ENCODE results near the gene RHEB.

RHEB gene

DNA sequence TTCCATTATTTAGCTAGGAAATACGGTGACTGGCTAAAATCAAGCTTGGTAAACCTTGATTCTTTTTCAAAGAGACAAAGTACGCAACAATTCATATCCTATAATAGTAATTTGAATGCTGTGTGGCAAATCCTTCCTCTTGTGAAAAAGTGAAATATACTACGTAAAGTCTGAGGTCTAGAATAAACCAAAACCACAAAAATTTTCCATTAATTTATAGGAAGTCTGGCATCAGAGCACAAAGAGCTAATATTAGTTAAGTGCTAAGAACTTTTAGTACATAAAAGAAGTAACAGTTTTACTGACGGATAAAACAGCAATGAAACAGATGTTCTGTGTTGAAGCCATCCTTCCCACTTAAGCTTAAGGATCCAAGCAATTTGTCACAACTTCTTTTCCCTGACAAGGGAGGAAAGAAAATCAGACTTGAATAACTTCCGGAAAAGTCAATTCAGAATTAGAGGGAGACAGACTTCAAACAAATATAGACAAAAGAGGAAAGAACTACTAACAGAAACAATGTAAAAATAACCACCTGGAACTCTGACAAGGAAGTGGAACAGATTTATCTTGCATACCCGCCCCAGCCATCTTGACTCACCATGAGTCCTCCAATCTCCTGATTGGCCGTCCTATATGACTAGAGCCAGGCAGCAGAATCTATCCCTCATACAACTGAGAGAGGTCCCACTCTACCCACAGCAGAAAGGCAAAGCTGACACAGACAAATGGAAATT lies 34.6 kb downstream of the RHEB start:
- Histone ChIP-seq H3K9ac (ENCODE audit: low read depth, low read length) (no peak overlapping the region), H3K9me3 (ENCODE audit: control insufficient read depth, insufficient read depth, low read length) (no peaks in the 10 kb centered on the region), H3K36me3 (ENCODE audit: insufficient read depth, low read length) (peaks cover 17% of the 10 kb centered on the region), H3K4me1 (ENCODE audit: insufficient read depth, low read length) (no peaks in the 10 kb centered on the region)

- no peaks in the 10 kb centered on the region for H3K9me3 ChIP-seq (ENCODE audit: control insufficient read depth, insufficient read depth, low read length)
- H3K9ac ChIP-seq (ENCODE audit: low read depth, low read length): no peak overlapping the region
- H3K4me1 ChIP-seq (ENCODE audit: insufficient read depth, low read length): no peaks in the 10 kb centered on the region
- H3K36me3 ChIP-seq (ENCODE audit: insufficient read depth, low read length): peaks cover 17% of the 10 kb centered on the region
Measured at GRCh38 chr7:151483711-151483983, 36.0 kb downstream of the RHEB start.

DNA sequence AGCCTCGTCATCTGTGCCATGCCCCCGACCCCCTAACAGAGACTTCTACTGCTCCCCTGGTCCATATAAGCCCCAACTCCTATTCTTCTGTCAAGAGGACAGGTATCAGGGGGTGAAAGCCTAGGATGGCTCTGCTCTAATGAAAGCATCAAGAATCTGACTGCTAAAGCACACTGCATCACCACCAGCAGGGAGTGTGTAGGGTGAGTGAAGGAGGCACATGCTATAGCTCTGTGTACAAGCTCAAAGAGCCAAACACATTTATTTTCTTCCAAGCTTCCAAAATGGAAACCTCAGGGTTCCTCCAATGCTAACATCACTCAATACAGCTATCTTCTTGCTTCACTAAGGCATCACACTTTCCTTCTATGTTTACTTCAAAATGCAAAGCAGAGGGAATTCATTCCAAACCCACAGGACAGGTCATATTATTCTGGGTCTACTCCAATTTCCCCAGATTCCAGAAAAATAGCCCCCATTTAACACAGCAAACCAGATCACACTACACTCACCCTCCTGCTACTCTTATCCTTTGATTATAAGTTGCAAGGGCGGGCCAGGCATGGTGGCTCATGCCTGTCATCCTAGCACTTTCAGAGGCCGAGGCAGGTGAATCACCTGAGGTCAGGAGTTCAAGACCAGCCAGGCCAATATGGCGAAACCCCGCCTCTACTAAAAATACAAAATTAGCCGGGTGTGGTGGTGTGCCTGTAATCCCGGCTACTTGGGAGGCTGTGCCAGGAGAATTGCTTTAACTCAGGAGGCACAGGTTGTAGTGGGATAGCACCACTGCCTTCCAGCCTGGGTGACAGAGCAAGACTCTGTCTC lies 36.6 kb downstream of the RHEB start:
- Histone ChIP-seq H3K4me1 (ENCODE audit: insufficient read depth, low read length) (0 out of 2 replicates have a peak, but pooled peaks cover under 1% of the 10 kb centered on the region), H3K36me3 (ENCODE audit: insufficient read depth, low read length) (peaks cover 17% of the 10 kb centered on the region), H3K9ac (ENCODE audit: low read depth, low read length) (no peak overlapping the region), H3K9me3 (ENCODE audit: control insufficient read depth, insufficient read depth, low read length) (no peaks in the 10 kb centered on the region)

DNA sequence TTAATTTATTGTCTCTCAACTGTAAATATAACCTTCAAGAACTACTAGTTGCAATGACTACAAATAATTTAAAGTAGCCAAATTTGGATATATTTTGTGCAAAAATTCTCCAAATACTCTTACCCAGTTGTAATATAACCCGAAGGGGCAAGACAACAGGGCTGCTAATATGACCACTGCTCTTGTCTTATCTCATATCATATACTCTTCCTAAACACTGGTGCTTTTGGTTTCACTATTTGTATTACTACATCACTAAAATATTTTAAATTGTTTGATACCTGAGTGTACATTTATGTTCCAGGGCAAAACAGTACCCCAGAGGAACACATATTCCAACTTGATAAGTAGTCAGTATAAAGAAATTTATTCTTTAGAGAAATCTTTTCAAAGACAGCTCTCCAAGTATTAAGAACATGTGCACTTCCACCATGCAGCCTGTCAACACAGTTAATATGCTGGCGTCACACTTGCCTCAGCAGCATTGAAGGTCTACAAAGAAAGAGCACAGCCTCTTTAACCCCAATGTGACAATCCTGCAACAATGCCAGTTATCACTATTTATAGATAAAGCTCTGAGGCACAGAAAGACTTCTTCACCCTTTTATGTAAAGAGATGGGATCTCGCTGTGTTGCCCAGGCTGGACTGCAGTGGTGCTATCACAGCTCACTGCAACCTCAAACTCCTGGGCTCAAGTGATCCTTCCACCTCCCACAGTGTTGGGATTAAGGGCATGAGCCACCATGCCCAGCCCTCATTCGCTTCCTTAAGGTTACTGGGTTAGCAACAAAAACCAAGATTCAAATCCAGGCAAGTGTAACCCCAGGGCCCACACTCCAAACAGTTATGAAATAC lies 37.8 kb downstream of the RHEB start:
- peaks cover 17% of the 10 kb centered on the region for H3K36me3 ChIP-seq (ENCODE audit: insufficient read depth, low read length)

GRCh38 chr7:151477867-151478266 lies 41.8 kb downstream of the RHEB start:
- Histone ChIP-seq H3K36me3 (ENCODE audit: insufficient read depth, low read length) (peaks cover 5% of the 10 kb centered on the region), H3K4me1 (ENCODE audit: insufficient read depth, low read length) (peaks cover 10% of the 10 kb centered on the region), H3K9ac (ENCODE audit: low read depth, low read length) (no peak overlapping the region), H3K9me3 (ENCODE audit: control insufficient read depth, insufficient read depth, low read length) (no peaks in the 10 kb centered on the region)

More for the DNA sequence above, 37.8 kb downstream of the RHEB start:
- no peak overlapping the region for H3K9ac ChIP-seq (ENCODE audit: low read depth, low read length)
- H3K9me3 ChIP-seq (ENCODE audit: control insufficient read depth, insufficient read depth, low read length): no peaks in the 10 kb centered on the region
- peaks cover 4% of the 10 kb centered on the region; the same call in 1 of the 2 replicates for H3K4me1 ChIP-seq (ENCODE audit: insufficient read depth, low read length)

- Histone ChIP-seq H3K9me3 (ENCODE audit: control insufficient read depth, insufficient read depth, low read length) (no peaks in the 10 kb centered on the region), H3K36me3 (ENCODE audit: insufficient read depth, low read length) (peaks cover 22% of the 10 kb centered on the region), H3K9ac (ENCODE audit: low read depth, low read length) (no peak overlapping the region), H3K4me1 (ENCODE audit: insufficient read depth, low read length) (peaks cover 23% of the 10 kb centered on the region)
Measured at GRCh38 chr7:151472644-151473380, 46.9 kb downstream of the RHEB start.

DNA sequence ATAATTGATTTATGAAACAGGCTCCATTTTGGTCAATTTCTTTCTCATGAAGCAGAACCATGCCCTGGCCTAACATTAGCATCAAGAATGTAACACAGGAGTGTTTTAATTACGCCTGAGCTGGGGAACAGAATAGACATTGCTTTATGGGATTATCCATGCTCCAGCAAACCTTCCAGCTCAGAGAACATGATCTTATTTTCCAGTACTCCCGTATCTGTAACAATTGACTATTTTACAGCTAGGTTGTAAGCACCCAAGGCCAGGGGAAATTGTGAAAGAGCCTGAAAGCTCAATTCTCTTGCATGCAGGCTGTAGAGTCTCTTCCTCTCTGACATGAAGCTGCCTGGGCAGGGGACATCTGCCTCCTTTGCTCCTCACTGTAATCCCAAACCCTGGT lies 49.0 kb downstream of the RHEB start:
- Histone ChIP-seq H3K4me1 (ENCODE audit: insufficient read depth, low read length) (peaks cover 22% of the 10 kb centered on the region), H3K36me3 (ENCODE audit: insufficient read depth, low read length) (peaks cover 28% of the 10 kb centered on the region), H3K9me3 (ENCODE audit: control insufficient read depth, insufficient read depth, low read length) (no peaks in the 10 kb centered on the region), H3K9ac (ENCODE audit: low read depth, low read length) (peak overlapping the region; percentile 8; the same call in 1 of the 2 replicates)

DNA sequence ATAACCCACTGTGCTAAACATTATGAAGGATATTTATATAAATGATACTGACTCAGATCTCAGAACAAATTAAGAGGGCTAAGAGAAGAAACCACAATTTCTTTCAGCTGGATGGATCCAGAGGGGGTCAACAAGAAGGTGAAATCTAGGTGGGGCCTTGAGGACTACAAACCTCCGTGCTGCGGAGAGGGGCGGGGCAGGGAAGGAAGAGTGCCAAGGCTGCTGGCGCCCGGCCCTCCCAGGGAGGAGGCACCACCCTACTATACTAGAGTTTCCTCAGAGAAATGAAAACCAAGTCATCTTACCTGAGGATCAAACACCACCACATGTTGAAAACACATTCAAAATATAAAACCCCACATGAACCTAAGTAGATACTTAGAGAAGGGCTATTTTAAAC lies 50.4 kb downstream of the RHEB start:
- Histone ChIP-seq H3K9ac (ENCODE audit: low read depth, low read length) (no peak overlapping the region), H3K4me1 (ENCODE audit: insufficient read depth, low read length) (peaks cover 22% of the 10 kb centered on the region), H3K36me3 (ENCODE audit: insufficient read depth, low read length) (peaks cover 34% of the 10 kb centered on the region), H3K9me3 (ENCODE audit: control insufficient read depth, insufficient read depth, low read length) (peaks cover 6% of the 10 kb centered on the region; the same call in 1 of the 2 replicates)

DNA sequence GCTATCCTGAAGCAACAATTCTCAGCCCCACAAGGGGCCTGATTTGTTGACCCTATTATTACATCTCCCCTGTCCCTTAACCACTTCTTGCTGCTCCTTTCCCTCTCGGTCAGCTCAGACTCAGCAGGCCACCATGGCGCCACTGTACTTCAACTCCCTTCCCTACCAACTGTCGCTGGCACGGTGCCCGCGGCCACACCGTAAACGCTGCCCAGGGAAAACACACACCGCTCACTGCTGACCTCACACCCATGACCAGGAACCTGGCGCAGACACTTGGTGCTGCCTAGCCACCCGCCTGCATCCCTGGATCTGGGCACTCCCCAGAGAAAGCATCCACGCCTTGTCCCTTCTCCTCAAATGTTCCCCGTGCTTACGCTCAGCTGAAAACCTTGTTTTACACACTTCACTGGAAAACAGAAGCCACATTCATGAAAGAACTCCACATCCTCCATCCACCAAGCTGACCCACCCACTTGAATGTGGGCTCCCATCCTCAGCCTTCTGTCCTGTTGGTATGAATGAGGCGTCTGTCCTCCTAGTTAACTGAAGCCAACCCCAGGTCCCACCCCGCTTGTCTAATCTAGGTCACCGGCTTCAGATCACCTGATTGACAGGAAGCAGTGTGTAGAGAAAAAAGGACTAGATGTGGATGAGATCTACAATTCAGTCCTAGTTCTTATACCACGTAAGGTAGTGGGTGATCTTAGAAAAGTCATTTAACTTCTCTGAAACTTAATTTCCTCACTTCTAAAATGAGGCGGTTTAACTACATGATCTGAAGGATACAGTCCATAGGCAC lies 51.3 kb downstream of the RHEB start:
- peaks cover 14% of the 10 kb centered on the region for H3K9me3 ChIP-seq (ENCODE audit: control insufficient read depth, insufficient read depth, low read length)
- H3K36me3 ChIP-seq (ENCODE audit: insufficient read depth, low read length): peaks cover 36% of the 10 kb centered on the region
- no peak overlapping the region for H3K9ac ChIP-seq (ENCODE audit: low read depth, low read length)
- H3K4me1 ChIP-seq (ENCODE audit: insufficient read depth, low read length): peaks cover 21% of the 10 kb centered on the region

GRCh38 chr7:151465169-151465568 lies 54.5 kb downstream of the RHEB start:
- Histone ChIP-seq H3K36me3 (ENCODE audit: insufficient read depth, low read length) (peaks cover 31% of the 10 kb centered on the region), H3K9me3 (ENCODE audit: control insufficient read depth, insufficient read depth, low read length) (peaks cover 25% of the 10 kb centered on the region), H3K4me1 (ENCODE audit: insufficient read depth, low read length) (no peaks in the 10 kb centered on the region), H3K9ac (ENCODE audit: low read depth, low read length) (no peak overlapping the region)

- no peak overlapping the region for H3K9ac ChIP-seq (ENCODE audit: low read depth, low read length)
- peaks cover 29% of the 10 kb centered on the region for H3K9me3 ChIP-seq (ENCODE audit: control insufficient read depth, insufficient read depth, low read length)
- H3K4me1 ChIP-seq (ENCODE audit: insufficient read depth, low read length): peaks cover 12% of the 10 kb centered on the region
- H3K36me3 ChIP-seq (ENCODE audit: insufficient read depth, low read length): peaks cover 14% of the 10 kb centered on the region; the same call in 1 of the 2 replicates
Measured at GRCh38 chr7:151462306-151462779, 57.4 kb downstream of the RHEB start.

DNA sequence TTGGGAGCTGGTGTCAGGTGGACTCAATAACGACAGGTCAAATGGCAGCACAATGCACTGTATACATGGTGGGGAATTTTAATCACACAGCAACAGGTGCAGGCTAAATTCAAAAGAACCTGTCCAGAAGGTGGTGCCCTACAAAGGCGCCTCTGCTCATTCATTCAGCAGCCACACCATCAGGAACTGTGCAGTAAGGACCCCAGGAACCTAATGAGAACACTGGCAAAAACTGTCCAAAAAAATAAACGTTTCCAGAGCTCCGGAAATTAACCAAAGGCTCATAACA lies 57.8 kb downstream of the RHEB start:
- Histone ChIP-seq H3K9me3 (ENCODE audit: control insufficient read depth, insufficient read depth, low read length) (peaks cover 31% of the 10 kb centered on the region), H3K36me3 (ENCODE audit: insufficient read depth, low read length) (peaks cover 11% of the 10 kb centered on the region; the same call in 1 of the 2 replicates), H3K4me1 (ENCODE audit: insufficient read depth, low read length) (peaks cover 15% of the 10 kb centered on the region), H3K9ac (ENCODE audit: low read depth, low read length) (no peak overlapping the region)
